ENCODE results near the gene RCBTB1. TPM values are rescaled to one million over a fixed set of nuclear protein-coding genes. Genes with fewer than 3 reads are reported as not detected.
"Not testable (repeated sequence)": the region's sequence is repeated elsewhere in the genome, so short reads cannot be mapped to it uniquely, and the experiment has no call there.

Gene RCBTB1
- total and polyA plus RNA-seq, 5 experiments from 2014 or later, result 6.7 to 27.0 (median 8.4) TPM

DNA sequence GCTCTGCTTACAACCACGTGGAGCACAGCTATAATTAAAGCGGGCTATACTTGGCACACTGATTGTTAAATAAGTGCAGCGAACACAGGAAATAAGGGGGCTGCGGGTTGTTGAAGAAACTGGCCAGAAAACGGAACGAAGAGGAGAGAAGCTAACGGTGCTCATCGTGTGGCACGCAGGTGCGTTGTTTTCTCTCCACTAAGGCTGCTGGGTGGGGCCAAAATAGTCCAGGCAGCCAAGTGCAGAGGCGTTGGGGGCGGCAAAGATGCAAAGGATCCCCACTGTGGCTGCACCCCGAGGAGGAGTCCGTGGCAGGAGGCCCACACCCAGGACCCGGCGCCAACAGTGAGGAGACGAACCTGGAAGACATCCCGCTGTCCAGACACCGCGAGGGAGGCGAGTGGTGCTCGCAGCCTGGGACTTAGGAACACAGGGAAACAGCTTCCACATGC lies 34.8 kb upstream of the RCBTB1 start:
- DNase-seq (peak in 2 of 10 donors; percentile 17 to 31), ATAC-seq (peak; percentile 39 to 49)
- H3K27ac Mint-ChIP-seq, result peak overlapping the region in 3 of 10 donors; percentile 21 to 86 (median 61)
- H3K9me3 Mint-ChIP-seq, result no peaks in the 10 kb centered on the region
- H3K4me3 Mint-ChIP-seq, result peak overlapping the region in 9 of 10 donors; percentile 68 to 90 (median 74)
- no peaks in the 10 kb centered on the region for H3K36me3 Mint-ChIP-seq
- peaks cover 0 to 27% (median 3%) of the 10 kb centered on the region in 4 donors for H3K4me1 Mint-ChIP-seq
- POLR2A ChIA-PET, result no interaction called here
- peaks cover 0 to 2% (median 0%) of the 10 kb centered on the region in 5 donors for H3K27me3 Mint-ChIP-seq

GRCh38 chr13:49616676-49617065 lies 31.3 kb upstream of the RCBTB1 start:
- Mint-ChIP-seq H3K4me3 (no peak overlapping the region), H3K27ac (no peak overlapping the region), H3K36me3 (peaks cover 0 to 5% (median under 1%) of the 10 kb centered on the region in 3 donors), H3K4me1 (peaks cover 0 to 27% (median 3%) of the 10 kb centered on the region in 4 donors), H3K9me3 (peaks cover 0 to 10% (median 3%) of the 10 kb centered on the region in 9 donors), H3K27me3 (peaks cover 0 to 2% (median 0%) of the 10 kb centered on the region in 5 donors)
- POLR2A ChIA-PET, result no interaction called here
- DNase-seq (no peak), ATAC-seq (no peak)

GRCh38 chr13:49615836-49616675 lies 30.7 kb upstream of the RCBTB1 start:
- ATAC-seq, result no peak
- Mint-ChIP-seq H3K36me3 (peaks cover 0 to 9% (median 6%) of the 10 kb centered on the region in 3 donors), H3K27me3 (peaks cover 0 to 2% (median 0%) of the 10 kb centered on the region in 5 donors), H3K27ac (peak overlapping the region in 1 of 10 donors; percentile 41), H3K4me3 (no peak overlapping the region), H3K4me1 (peaks cover 0 to 27% (median 3%) of the 10 kb centered on the region in 4 donors), H3K9me3 (peaks cover 0 to 14% (median 5%) of the 10 kb centered on the region in 9 donors)
- no peak for DNase-seq
- POLR2A ChIA-PET, result no interaction called here

GRCh38 chr13:49612042-49612441 lies 26.7 kb upstream of the RCBTB1 start:
- H3K36me3 Mint-ChIP-seq, H3K27ac Mint-ChIP-seq, DNase-seq, POLR2A ChIA-PET, H3K4me3 Mint-ChIP-seq, H3K27me3 Mint-ChIP-seq, ATAC-seq: not testable (repeated sequence)
- Mint-ChIP-seq H3K9me3 (peaks cover 0 to 14% (median 6%) of the 10 kb centered on the region in 9 donors), H3K4me1 (peaks cover 0 to 32% (median under 1%) of the 10 kb centered on the region in 4 donors)

DNA sequence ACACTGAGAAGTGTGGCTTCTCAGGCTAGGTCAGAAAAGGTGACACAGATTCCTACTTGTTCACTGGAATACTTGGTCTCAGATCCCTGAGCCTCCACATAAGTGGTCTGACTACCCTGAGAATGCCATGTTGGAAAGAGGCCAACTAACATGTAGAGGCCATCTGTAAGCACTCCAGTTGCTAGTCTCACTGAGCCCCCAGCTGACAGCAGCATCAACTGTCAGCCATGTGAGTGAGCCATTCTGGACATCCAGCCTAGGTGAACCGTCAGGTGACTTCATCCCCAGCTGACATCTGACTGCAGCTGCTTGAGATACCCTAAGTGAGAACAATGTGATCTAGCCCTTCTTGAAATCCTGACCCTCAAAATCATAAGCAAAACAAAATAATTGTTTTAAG lies 24.8 kb upstream of the RCBTB1 start:
- Mint-ChIP-seq H3K27me3 (no peaks in the 10 kb centered on the region), H3K9me3 (peaks cover 0 to 14% (median 6%) of the 10 kb centered on the region in 9 donors), H3K27ac (no peak overlapping the region), H3K4me1 (peaks cover 3 to 23% (median 5%) of the 10 kb centered on the region in 4 donors), H3K4me3 (no peak overlapping the region), H3K36me3 (peaks cover 0 to 9% (median 8%) of the 10 kb centered on the region in 3 donors)
- ATAC-seq (no peak), DNase-seq (no peak)
- POLR2A ChIA-PET, result no interaction called here

- POLR2A ChIA-PET, result interaction anchor here (0.8 kb wide), 1 partner anchor 16 kb away, joined by 3 read pairs; no protein-coding TSS in a partner anchor
- Mint-ChIP-seq H3K36me3 (peaks cover 0 to 9% (median 8%) of the 10 kb centered on the region in 3 donors), H3K9me3 (peaks cover 0 to 14% (median 6%) of the 10 kb centered on the region in 9 donors), H3K27ac (peak overlapping the region in 1 of 10 donors; percentile 57), H3K27me3 (no peaks in the 10 kb centered on the region), H3K4me3 (no peak overlapping the region), H3K4me1 (peaks cover 3 to 32% (median 5%) of the 10 kb centered on the region in 4 donors)
- DNase-seq (no peak), ATAC-seq (no peak)
Measured at GRCh38 chr13:49608651-49609331, 23.4 kb upstream of the RCBTB1 start.

- no peak for DNase-seq
- no peaks in the 10 kb centered on the region for H3K27me3 Mint-ChIP-seq
- peak overlapping the region in 2 of 10 donors; percentile 62 to 80 for H3K27ac Mint-ChIP-seq
- no peak overlapping the region for H3K4me3 Mint-ChIP-seq
- peaks cover 0 to 14% (median 6%) of the 10 kb centered on the region in 9 donors for H3K9me3 Mint-ChIP-seq
- ATAC-seq, result no peak
- peaks cover 3 to 32% (median 5%) of the 10 kb centered on the region in 4 donors for H3K4me1 Mint-ChIP-seq
- POLR2A ChIA-PET, result interaction anchor here (1.5 kb wide), 1 partner anchor 307 kb away, joined by 6 read pairs; no protein-coding TSS in a partner anchor
- H3K36me3 Mint-ChIP-seq, result peaks cover 0 to 9% (median 8%) of the 10 kb centered on the region in 3 donors
Measured at GRCh38 chr13:49607761-49608160, 22.4 kb upstream of the RCBTB1 start.

DNA sequence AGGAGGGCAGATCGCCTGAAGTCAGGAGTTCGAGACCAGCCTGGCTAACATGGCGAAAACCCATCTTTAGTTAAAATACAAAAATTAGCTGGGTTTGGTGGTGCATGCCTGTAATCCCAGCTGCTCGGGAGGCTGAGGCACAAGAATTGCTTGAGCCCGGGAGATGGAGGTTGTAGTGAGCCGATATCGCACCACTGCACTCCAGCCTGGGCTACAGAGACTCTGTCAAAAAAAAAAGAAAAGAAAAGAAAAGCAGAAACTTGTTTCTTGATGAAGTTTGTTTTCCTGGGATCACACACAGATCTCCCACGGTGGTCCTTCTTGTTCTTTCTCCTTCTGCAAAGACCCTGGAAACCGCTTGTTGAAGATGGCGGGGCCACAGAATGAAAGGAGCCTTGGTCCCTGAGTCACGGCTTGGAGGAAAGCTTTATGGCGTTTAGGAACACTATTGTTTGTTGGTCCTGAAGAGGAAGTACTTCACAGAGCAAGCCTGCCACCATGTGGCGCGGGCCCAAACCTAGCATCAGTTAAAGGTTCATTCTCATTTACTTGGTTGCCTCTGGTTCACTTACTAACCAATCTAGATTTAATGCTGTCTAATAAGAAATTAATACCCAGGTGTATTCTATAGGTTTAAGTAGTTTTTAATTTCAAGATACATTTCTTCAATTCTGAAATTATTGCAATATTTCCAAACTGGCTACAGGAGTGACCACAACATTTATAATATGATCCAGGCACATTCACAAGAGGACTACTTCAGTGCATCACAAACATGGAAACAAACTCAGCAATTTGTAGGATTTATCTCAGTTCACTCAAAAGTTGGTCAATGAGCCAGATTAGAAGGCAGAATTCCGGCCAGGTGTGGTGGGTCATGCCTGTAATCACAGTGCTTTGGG lies 21.6 kb upstream of the RCBTB1 start:
- Mint-ChIP-seq H3K9me3 (peaks cover 0 to 8% (median under 1%) of the 10 kb centered on the region in 9 donors), H3K36me3 (peaks cover 0 to 8% (median 6%) of the 10 kb centered on the region in 3 donors), H3K4me1 (peaks cover 3 to 32% (median 5%) of the 10 kb centered on the region in 4 donors), H3K27me3 (no peaks in the 10 kb centered on the region), H3K27ac (peak overlapping the region in 9 of 10 donors; percentile 34 to 90 (median 83)), H3K4me3 (peak overlapping the region; percentile 78 to 92 (median 88))
- POLR2A ChIA-PET, result interaction anchor here (0.5 to 1.5 kb wide), 3 partner anchors 21 to 311 kb away, joined by 3 to 6 read pairs (median 3); no protein-coding TSS in a partner anchor
- ATAC-seq, result peak; percentile 99 to 100
- peak; percentile 59 to 87 (median 69) for DNase-seq

- POLR2A ChIA-PET, result no interaction called here
- ATAC-seq (no peak), DNase-seq (no peak)
- Mint-ChIP-seq H3K27ac (peak overlapping the region in 3 of 10 donors; percentile 31 to 60 (median 60)), H3K4me3 (no peak overlapping the region), H3K27me3 (no peaks in the 10 kb centered on the region), H3K9me3 (no peaks in the 10 kb centered on the region), H3K4me1 (peaks cover 3 to 32% (median 5%) of the 10 kb centered on the region in 4 donors), H3K36me3 (no peaks in the 10 kb centered on the region)
Measured at GRCh38 chr13:49604570-49604969, 19.2 kb upstream of the RCBTB1 start.

DNA sequence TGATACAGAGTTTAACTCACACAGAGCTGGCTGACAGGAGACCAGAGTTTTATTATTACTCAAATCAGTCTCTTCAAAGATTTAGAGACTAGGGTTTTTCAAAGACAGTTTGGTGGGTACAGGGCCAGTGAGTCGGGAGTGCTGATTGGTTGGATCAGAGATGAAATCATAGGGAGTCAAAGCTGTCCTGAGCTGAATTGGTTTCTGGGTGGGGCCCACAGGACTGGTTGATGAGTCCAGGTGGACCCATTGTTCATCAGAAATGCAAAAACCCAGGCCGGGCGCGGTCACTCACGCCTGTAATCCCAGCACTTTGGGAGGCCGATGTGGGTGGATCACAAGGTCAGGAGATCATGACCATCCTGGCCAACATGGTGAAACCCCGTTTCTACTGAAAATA lies 17.3 kb upstream of the RCBTB1 start:
- peaks cover 3 to 17% (median 5%) of the 10 kb centered on the region in 4 donors for H3K4me1 Mint-ChIP-seq
- POLR2A ChIA-PET, H3K36me3 Mint-ChIP-seq, H3K27me3 Mint-ChIP-seq, DNase-seq, H3K4me3 Mint-ChIP-seq, ATAC-seq, H3K9me3 Mint-ChIP-seq, H3K27ac Mint-ChIP-seq: not testable (repeated sequence)

DNA sequence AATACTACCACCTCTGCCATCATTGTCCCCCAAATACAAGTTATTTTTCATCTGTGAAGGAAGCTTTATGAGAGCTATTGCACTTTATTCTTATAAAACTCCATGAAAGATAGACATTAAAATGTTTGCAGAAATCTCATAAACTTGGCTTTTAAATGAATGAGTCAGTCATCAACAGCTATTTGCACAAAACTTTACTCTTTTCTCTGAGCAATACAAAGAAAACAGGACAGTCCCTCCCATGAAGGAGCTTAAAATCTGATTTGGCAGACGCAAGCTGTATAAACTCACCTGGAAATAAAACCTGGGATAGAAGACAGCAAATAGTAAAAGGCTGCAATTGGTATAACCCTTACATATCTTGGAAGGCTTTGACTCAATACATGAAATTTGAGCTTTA lies 16.6 kb upstream of the RCBTB1 start:
- POLR2A ChIA-PET, result interaction anchor here (2.1 kb wide), 1 partner anchor 17 kb away, joined by 5 read pairs; the partner anchor contains the start of gene RCBTB1

More for the DNA sequence above, 16.6 kb upstream of the RCBTB1 start:
- Mint-ChIP-seq H3K36me3 (no peaks in the 10 kb centered on the region), H3K27me3 (peaks cover 0 to 2% (median 0%) of the 10 kb centered on the region in 5 donors), H3K9me3 (no peaks in the 10 kb centered on the region), H3K4me3 (no peak overlapping the region), H3K4me1 (peaks cover 4 to 11% (median 4%) of the 10 kb centered on the region in 4 donors), H3K27ac (no peak overlapping the region)
- ATAC-seq (no peak), DNase-seq (no peak)
